PC-3 (cell line): ENCODE measurements around the gene TCF12.

Source experiments
- CTCF ChIP-seq: fragments of 300-600 bp; sonication (generic); conservative IDR thresholded peaks from 2 replicates; pipeline ENCODE4 v1.5.1; 2017; ENCODE audit warnings: antibody characterized with exemption, low read depth, mild to moderate bottlenecking, low read length
- EZH2 ChIP-seq: fragments of 300-600 bp; sonication (generic); IDR thresholded peaks from one replicate; pipeline ENCODE4 v1.6.1; 2017; ENCODE audit warnings: antibody characterized with exemption, mild to moderate bottlenecking, low read length; ENCODE audit not compliant: unreplicated experiment
- EZH2phosphoT487 ChIP-seq: fragments of 300-600 bp; sonication (generic); IDR thresholded peaks from 2 replicates; pipeline ENCODE4 v1.6.1; 2018; ENCODE audit warnings: mild to moderate bottlenecking, antibody characterized with exemption, low read length, borderline replicate concordance

GRCh38 chr15:56948000-56948763 is 29.7 kb downstream of the TCF12 start:
- TF ChIP-seq CTCF (no peak), EZH2 (no peak), EZH2phosphoT487 (no peak)
